Stimulated activated CD4-positive, alpha-beta T cell treated with anti-CD3 and anti-CD28 coated beads, Interleukin-4, amount 100 ng/mL, for 24 hours (primary cell): ENCODE measurements around the gene RENBP.

ENCODE experiments used
- DNase-seq: peaks from one replicate; pipeline ENCODE4 v3.0.0-alpha.2; 2020

RENBP gene

DNA sequence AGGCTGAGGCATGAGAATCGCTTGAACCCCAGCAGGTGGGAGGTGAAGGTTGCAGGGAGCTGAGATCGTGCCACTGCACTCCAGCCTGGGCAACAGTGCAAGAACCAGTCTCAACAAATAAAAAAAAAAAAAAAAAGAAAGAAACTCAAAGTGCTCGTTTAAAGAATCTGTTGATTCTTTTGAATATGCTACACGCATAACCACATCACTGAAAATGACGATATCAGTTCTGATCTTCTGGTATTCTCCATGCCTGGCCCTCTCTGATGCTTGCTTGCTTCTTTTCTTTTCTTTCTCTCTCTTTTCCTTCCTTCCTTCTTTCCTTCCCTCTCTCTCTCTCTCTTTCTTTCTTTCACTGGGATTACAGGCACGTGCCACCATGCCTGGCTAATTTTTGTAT lies 32.6 kb downstream of the RENBP start:
- DNase-seq, result no peak

DNA sequence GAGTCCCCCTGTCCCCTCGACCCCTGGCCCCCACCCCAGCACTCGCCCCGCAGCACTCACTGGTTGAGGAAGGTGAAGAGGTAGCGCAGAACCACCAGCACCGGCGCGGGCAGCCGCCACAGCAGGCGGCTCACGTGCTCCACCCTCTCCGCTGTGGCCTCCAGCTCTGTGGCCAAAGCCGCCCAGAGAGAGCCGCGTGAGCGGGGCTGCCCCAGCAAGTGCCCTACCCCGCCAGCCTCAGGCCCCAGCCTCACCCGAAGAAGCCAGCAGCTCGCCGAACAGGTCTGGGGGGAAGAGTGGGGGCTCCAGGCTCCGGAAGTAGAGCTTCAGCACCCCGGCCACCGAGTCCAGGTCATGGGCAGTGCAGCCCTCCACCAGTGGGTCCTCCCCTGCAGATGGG lies 34.0 kb downstream of the RENBP start:
- DNase-seq, result no peak

DNA sequence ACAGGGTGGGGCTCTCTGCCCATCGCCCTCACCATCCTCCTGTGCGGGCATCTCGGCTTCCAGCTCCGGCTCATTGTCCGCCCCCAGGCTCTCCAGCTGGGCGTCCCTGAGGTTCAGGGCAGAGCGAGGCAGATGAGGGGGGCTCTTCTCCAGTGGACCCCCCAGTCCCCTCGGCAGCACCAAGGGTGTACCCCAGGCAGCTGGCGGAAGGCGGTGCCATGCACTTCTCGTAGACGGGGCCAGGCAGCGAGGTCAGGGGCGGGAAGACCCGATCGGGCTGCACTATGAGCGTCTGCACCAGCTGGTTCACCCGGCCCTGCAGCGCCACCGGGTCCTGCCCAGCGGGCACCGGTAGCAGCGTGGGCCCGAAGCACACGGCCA lies 34.5 kb downstream of the RENBP start:
- DNase-seq, result no peak

DNA sequence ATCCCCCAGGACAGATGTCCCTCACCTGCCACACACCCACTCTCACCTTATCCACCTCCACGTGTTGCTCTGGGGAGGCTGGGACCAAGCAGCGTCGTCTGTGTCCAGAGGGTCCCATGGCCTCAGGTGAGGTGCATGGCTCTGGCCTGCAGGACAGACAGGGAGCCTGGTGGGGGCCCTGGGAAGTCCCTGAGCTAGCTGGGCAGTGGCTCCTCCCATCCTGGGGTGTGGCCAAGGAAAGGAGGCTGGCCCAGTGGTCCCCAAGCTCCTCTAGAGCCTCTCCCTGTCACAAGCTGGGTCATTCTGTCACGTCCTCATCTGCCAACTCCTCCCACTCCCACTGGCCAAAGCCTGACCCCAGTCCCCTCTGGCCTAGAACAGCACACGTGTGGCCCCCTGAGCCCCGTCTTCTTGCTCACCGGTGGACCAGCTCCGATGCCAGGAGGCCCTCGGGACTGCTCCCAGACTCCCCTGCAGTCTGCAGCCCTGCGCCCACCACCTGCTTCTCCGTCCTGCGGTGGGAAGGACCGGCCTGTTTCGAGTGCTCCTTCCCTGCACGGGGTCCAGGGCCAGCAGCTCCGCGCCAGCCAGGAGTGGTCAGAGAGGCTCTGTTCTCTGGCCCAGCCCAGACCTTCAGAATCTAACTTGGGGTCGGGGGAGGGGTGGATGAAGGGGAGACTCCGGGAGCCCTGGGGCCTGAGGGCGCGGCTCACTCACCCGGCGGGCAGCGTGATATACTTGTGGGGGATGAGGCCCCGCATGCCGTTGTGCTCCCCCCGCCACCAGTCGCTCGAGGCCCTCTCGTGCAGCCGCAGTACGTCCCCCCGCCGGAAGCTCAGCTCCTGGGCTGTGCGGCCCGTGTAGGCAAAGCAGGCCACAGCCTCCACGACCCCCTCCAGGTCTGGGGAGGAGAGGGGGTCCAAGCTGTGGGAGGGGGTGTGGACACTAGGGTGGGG lies 35.1 kb downstream of the RENBP start:
- no peak for DNase-seq

DNA sequence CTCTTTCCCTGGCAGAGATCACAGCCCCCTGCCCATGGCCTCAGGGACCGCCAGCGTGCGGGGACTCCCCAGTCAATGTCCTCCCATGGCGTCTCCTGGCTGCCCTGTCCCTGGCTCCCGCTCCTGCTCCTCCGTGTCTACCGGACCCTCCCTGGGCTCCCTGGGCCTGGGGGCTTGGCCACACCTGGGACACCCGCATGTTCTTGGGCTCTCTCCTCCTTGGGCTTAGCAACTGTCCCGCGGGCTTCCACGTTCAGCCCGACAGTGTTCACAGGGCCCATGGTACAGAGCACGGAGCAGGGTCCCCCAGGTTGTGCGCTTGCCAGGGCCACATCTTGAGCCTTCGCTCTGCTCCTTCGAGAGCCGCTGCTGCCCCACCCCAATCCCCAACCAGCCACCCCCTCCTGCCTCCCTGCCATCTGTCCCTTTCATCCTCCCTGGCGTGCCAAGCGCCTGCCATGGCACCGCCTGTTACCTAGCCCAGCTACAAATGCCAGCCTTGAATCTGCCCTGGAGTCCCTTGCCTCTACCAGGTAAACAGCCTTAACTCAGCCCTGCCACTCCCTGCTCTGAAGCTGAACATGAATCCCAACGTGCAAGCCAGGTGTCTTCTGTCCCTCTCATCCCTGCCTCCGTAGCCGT lies 36.1 kb downstream of the RENBP start:
- DNase-seq, result no peak

DNA sequence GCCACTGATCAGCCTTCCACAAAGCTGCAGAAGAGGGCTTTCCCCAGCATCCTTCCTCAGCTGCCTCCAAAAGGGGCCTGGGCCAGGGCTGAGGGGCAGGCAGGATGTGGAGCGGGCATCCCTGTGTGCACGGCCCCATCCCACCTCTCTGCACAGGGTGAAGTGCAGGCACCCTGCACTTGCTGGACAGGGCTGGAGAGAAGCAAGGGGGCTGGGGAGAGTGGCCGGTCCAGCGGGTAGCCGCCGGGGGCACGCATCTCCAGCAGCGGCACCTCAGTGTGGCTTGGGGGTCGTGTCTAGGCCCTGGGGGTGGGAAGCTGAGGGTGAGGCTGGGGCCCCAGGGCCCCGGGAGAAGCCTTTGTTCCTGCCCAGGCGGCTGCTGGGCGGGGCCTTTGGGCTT lies 37.0 kb downstream of the RENBP start:
- no peak for DNase-seq

DNA sequence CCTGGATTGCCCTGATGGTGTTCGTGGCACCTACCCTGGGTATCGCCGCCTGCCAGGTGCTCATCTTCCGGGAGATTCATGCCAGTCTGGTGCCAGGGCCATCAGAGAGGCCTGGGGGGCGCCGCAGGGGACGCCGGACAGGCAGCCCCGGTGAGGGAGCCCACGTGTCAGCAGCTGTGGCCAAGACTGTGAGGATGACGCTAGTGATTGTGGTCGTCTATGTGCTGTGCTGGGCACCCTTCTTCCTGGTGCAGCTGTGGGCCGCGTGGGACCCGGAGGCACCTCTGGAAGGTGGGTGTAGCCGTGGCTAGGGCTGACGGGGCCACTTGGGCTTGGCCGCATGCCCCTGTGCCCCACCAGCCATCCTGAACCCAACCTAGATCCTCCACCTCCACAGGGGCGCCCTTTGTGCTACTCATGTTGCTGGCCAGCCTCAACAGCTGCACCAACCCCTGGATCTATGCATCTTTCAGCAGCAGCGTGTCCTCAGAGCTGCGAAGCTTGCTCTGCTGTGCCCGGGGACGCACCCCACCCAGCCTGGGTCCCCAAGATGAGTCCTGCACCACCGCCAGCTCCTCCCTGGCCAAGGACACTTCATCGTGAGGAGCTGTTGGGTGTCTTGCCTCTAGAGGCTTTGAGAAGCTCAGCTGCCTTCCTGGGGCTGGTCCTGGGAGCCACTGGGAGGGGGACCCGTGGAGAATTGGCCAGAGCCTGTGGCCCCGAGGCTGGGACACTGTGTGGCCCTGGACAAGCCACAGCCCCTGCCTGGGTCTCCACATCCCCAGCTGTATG lies 38.1 kb downstream of the RENBP start:
- no peak for DNase-seq

DNA sequence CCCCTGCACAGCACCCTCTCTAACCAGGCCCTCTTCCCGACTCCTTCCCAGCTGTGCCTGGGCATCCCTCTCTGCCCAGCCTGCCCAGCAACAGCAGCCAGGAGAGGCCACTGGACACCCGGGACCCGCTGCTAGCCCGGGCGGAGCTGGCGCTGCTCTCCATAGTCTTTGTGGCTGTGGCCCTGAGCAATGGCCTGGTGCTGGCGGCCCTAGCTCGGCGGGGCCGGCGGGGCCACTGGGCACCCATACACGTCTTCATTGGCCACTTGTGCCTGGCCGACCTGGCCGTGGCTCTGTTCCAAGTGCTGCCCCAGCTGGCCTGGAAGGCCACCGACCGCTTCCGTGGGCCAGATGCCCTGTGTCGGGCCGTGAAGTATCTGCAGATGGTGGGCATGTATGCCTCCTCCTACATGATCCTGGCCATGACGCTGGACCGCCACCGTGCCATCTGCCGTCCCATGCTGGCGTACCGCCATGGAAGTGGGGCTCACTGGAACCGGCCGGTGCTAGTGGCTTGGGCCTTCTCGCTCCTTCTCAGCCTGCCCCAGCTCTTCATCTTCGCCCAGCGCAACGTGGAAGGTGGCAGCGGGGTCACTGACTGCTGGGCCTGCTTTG lies 38.9 kb downstream of the RENBP start:
- no peak for DNase-seq

DNA sequence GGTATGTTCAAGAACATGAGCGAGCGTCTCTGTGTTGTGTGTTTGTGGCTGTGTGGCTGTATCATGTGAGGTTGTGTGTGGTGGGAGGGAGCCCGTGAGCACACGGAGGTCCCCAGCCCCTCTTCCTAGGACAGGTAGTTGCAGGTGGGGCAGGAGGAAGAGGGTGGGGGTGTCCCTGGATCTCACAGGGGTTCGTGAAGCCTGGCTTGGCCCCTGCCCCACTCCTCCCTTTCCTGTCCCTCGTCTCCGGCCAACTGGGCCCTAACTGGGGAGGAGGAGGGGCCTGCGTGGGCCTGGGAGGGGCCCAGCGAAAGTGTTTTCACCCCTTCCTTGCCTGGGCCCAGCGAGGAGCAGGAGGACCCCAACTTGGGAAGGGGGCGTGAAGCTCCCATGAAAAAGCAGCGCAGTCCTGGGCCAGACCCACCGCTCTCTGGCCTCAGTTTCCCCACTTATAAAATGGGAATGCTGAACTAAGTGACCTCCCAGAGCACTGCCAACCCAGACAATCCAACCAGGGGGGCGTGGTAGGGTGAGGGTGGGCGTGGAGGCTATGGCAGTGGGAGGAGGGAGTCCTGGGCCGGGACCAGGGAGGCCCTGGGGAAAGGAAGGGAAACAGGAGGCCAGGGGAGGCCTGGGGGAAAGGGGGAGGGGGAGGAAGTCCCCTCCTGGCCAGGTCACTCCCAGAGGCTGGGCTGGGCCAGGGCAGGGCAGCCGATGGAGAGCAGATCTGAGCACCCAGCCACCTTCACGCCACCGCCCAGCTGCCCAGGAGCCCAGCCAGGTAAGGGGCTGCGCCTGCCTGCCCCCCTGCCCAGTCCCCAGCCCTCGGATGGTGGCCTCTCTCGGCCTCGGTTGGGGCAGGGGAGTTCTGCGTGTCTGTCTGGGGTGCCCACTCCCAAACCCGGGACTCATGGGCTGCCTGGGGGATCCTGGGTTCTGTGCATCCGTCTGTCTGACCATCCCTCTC lies 40.2 kb downstream of the RENBP start, which contains the start of gene AVPR2:
TSS of gene AVPR2 (plus strand) at position 683 of the 967 bp plus-strand sequence. CDS start 473 bp downstream, outside the sequence.
- DNase-seq, result no peak

DNA sequence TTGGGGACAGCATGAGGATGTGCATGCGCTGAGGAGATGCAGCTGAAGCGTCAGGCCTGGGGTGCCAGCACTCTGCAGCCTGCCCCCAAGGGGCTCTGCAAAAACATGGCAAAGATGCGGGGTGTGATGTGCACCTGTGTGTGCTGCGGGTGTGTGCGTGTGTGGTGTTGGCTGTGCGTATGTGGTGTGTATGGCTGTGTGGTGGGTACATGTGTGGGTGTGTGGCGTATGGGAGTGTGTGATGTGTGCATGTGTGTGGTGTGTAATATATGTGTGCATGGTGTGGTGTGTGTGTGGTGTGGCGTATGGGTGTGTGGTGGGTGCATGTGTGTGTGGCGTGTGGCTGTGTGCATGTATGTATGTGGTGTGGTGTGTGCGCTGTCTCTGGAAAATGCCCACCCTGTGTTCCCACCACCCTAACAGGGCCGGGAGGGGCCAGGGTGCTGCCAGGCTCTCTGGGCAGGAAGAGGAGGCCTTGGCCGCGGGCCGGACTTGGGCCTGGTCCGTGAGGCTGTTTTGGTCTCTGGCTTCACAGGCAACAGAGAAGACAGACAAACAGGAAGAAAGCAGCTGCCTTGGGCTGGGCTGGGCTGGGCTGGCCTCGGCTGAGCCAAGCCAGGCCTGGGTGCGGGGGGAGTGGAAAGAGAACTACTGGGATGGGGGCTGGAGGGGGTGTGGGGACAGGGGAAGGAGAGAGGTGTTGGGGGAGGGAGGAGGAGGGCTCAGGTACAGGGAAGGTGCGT lies 41.0 kb downstream of the RENBP start:
- no peak for DNase-seq

DNA sequence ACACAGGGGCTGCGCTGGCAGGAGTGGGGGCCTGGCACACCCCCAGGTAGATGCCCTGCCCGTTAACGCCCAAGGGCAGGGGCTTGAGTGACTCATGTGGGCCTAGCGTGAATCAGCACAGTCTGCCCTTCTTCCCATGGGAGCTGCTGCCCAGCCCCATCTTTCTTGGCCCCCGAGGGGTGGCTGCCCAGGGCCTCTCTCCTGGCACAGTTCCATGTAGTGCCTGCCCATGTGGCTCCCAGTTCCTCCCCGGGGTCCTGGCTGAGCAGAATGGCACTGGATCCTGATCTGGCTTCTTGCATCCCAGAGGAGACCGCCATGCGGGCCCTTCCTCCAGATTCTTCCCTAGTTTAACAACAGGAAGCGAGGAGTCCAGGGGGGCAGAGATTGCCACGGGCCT lies 42.1 kb downstream of the RENBP start:
- no peak for DNase-seq

DNA sequence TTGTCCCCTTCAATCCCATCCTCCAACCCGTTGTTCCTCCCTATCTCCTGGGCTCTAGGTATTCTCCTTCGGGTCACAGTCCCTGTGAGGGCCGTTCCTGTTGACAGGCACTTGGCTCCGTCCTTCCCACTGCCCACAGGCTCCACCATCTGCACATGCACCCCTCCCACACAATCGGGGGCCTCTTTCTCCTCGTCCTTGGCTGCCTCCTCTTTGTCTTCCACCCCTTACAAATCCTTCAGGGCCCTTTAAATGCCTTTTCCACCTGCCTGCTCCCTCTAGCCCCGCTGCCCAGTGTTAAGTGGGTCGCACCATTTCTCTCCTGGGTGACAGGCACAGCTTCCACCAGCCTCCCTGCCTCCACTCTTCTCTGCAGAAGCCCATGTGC lies 42.7 kb downstream of the RENBP start:
- DNase-seq, result no peak

DNA sequence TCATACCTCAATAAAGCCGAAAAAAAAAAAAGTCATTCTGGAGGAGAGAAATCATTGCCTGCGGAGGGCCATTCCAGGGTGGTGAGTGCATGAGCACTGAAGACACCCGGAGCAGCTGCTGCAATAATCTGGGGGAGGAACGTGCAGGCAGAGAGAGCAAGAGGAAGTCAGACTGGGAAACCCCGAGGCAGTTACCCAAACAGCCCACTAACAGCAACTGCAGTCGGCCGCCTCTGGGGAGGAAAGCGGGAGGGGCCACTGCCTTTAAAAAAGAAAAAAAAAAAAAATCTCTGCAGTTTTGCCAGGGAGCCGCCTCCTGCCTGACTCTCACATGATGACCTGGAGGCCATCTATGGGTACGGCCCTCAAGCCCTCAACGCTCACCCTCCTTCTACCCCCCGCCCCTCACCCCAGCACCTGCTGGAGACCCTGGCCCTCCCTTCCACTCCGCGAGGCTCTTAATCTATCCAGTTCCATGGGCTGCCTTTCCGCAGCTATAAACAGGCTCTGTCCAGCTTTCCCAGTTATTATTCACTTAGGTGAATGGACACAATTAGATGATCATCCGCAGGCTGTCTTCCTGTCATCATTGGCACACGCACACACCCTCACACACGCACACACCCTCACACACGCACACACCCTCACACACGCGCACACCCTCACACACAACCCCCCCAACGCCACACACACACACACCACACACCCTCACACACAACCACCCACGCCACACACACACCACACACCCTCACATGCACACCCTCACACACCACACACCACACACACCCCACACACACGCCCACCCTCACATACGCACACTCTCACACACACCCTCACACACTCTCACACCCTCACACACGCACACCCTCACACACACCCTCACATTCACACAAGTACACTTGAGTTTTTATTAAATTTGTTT lies 43.4 kb downstream of the RENBP start:
- DNase-seq, result peak; percentile 65

DNA sequence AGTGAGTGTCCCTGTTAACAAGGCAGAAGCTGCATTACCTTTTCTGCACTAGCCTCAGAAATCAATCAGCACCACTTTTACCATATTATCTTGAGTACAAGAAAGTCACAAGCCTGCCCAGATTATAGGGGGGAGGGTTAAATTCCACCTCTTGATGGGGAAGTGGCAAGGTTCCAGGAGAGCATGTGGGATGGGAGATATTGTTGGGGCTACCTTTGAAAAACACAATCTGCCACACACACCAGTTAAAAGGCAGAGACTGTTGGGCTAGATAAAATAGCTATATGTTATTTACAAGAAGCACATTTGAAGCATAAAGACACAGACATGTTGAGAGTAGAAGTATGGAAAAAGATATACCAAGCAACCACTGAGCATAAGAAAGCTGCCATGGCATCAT lies 46.5 kb downstream of the RENBP start:
- no peak for DNase-seq

DNA sequence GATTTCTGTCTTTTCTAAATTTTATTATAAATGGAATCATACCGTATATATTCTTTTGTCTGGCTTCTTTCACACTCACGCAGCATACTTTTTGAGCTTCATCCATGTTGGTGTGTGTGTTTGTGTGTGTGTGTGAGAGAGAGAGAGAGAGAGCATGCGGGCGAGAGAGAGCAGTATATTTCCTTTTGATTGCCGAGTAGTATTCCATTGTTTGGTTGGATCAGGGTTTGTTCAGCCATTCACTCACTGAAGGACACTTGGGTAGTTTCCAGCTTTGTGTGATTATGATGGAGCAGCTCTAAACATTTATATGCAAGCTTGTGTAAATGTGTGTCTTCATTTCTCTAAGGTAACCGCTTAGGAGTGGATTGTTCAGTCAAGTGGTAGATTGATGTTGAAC lies 55.3 kb downstream of the RENBP start:
- DNase-seq, result no peak

DNA sequence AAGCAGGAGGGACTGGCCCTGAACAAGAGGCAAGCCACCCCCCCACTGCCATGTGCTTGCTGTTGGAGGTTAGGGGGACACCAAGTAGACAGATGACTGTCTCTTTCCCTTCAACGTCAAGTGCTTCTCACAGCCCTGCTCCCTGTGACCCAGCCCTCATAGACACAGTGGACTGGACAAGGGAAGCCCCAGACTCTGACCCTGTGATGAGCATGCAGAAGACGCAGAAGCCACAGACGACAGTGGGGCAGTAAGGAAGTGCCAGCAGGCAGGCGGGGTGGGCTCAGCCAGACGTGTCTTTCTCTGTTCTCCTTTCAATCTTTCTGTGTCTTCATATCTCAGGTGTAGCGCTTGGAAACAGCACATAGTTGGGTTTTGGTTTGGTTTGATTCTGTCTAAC lies 56.1 kb downstream of the RENBP start:
- no peak for DNase-seq

DNA sequence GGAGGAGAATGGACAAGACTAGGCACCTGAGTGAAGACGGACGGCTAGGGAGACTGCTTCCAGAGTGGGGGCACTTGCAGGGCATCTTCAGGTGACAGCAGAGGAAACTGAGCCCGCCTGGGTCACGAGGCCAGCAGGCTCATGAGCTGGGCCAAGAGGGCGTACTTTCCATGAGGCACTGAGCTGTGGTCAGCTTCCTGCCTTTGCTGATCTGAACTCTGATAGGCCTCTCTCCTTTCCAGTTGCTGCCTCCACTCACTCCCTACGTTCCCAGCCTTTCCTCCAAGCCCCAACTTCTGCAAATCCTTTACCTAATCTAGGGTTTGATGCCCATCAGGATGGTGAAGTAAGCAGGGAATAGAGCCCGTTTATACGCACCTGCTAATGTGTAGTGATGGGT lies 57.1 kb downstream of the RENBP start:
- DNase-seq, result no peak

DNA sequence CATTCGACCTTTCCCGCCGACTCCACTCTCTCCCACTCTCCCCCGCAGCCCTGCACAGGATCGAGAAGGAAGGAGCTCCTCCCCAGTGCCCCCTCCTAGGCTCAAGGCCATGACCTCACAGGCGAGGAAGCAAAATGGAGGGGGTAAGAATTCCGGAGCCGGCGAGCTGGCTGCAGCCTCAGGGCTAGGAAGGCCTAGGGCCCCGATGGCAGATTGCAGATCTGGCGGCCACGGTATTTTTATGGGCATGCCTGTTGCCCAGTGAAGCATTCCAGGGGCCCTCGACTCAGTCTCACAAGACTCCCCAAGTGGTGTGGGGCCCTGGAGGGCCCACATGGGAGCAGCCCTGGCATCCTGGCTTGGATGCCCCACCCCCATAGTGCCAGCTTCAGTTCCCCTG lies 57.5 kb downstream of the RENBP start:
- no peak for DNase-seq

DNA sequence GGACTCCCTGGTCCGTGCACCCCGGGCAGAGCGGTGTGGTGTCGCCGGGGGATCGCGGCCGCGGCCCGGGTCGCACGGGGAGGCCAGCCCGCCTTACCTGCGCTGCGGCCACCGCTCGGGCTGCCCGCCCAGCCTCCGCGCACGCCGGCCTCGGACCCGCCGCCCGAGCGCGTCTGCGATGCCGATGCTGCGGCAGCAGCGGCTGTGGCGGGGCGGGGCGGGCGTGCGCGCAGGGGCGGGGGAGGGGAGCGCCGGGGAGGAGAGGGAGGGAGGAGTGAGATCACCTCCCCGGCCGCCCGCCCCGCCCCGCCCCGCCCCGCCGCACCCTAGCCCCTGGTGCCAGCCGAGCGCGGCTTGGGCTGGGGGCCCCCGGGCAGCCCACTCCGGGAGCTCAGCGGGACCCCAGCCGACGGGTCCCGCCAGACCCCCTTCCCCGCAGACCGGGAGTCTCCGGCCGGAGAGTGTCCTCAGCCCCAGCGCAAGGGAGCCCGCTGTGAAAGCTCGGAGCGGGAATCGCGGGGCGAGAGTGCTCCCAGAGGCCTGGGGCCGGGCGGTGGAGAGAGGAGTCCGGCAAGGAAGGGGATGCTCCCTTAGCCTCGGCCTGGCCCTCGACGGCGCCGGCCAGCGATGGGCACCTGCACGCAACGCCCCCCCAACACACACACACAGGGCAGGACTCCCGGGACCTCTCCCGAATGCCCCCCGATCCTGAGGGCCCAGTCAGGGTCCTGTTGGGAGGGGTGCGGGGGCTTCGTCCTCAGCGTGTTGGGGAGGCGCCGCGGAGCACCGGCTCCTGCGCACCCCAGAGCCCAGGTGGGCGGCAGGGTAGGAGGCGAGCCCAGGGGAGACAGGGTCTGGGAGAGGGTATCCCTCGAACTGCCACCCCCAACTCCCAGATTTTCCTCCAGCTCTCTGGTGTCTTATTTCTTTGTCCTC lies 58.2 kb downstream of the RENBP start, which contains the start of gene L1CAM:
TSS of gene L1CAM (minus strand) at position 206 of the 936 bp plus-strand sequence. CDS start 10,337 bp downstream, outside the sequence.
- no peak for DNase-seq
